Panc1 (cell line): ENCODE data around the gene DDB1. TPM values are rescaled to one million over a fixed set of nuclear protein-coding genes. Genes with fewer than 3 reads are reported as not detected.

Experiments
- ATAC-seq: fragments of 200-7000 bp; cut with Tn5 transposase; 2 replicates; pipeline ENCODE4 v1.9.1; 2020; ENCODE audit warnings: mild to moderate bottlenecking, moderate library complexity
- BruUV-seq: library from RNA; stranded (reverse); fragments of 400-500 nt; replicated peaks from 2 replicates; lab custom pipeline; 2021; lab: Mats Ljungman, UMichigan
- CTCF ChIA-PET: fragments of 300-600 bp; sonication (Branson Sonifier 250); formaldehyde crosslinking; loops from one replicate; lab custom pipeline; 2022; ENCODE audit warnings: antibody characterized with exemption; lab: Charles Lee
- POLR2A ChIA-PET: fragments of 300-600 bp; sonication (Branson Sonifier 250); formaldehyde crosslinking; loops from one replicate; lab custom pipeline; 2022; ENCODE audit warnings: antibody characterized with exemption; lab: Charles Lee
- DNase-seq: peaks from one replicate; pipeline ENCODE4 v3.0.0-alpha.2; 2010; ENCODE audit warnings: low read depth, low spot score
- H3K27ac ChIP-seq: 2 replicates; pipeline ENCODE4 v1.5.1; 2011; ENCODE audit warnings: mild to moderate bottlenecking, low read length, inconsistent platforms
- H3K27me3 ChIP-seq: fragments of 200-500 bp; sonication (Bioruptor generic); 2 replicates; pipeline ENCODE4 v1.6.0; 2014; ENCODE audit warnings: low read length, inconsistent platforms; ENCODE audit not compliant: control insufficient read depth, insufficient read depth
- H3K36me3 ChIP-seq: fragments of 200-500 bp; sonication (Bioruptor generic); 2 replicates; pipeline ENCODE4 v1.5.1; 2014; ENCODE audit warnings: inconsistent platforms, mild to moderate bottlenecking, low read length, moderate library complexity; ENCODE audit not compliant: control insufficient read depth, insufficient read depth
- H3K4me1 ChIP-seq: 2 replicates; pipeline ENCODE4 v1.5.1; 2011; ENCODE audit warnings: inconsistent platforms, mild to moderate bottlenecking, low read length, moderate library complexity; ENCODE audit not compliant: control insufficient read depth, insufficient read depth
- H3K4me3 ChIP-seq, 2 experiments: 2 replicates each; pipeline ENCODE4 v1.5.1; 2011 to 2012; ENCODE audit warnings: low read depth in 2 of 2, low read length in 2 of 2, mild to moderate bottlenecking in 2 of 2, inconsistent platforms in 1 of 2, moderate library complexity in 1 of 2
- H3K9me3 ChIP-seq: fragments of 200-500 bp; sonication (Bioruptor generic); 2 replicates; pipeline ENCODE4 v1.5.1; 2014; ENCODE audit warnings: low read depth, mild to moderate bottlenecking, inconsistent platforms, low read length, moderate library complexity; ENCODE audit not compliant: control insufficient read depth, insufficient read depth
- POLR2AphosphoS5 ChIP-seq: IDR thresholded peaks from 2 replicates; pipeline ENCODE4 v1.6.1; 2012; ENCODE audit warnings: mild to moderate bottlenecking, low read depth, low read length, moderate library complexity
- REST ChIP-seq, 2 experiments: IDR thresholded peaks; 2 replicates each; pipeline ENCODE4 v1.6.1; 2011 to 2012; ENCODE audit warnings: low read depth in 2 of 2, control low read depth in 1 of 2, low read length in 1 of 2, mild to moderate bottlenecking in 1 of 2, moderate library complexity in 1 of 2; ENCODE audit not compliant: insufficient read depth in 1 of 2
- SIN3A ChIP-seq: IDR thresholded peaks from 2 replicates; pipeline ENCODE4 v1.6.1; 2012; ENCODE audit warnings: low read depth, mild to moderate bottlenecking, low read length, moderate library complexity, borderline replicate concordance; ENCODE audit not compliant: insufficient read depth
- in situ Hi-C: cut with HindIII; loops from 2 replicates; pipeline ENCODE4 v1.10.0; 2016; ENCODE audit warnings: low sequenced_read_pairs, low pct_unique_long_range_greater_than_20kb
- intact Hi-C: fragments of 100-400 bp; cut with micrococcal nuclease; formaldehyde crosslinking; loops from one replicate; pipeline ENCODE4 v1.10.0; 2022; ENCODE audit not compliant: unreplicated experiment
- total RNA-seq: library from RNA; stranded (reverse); gene quantifications from one replicate; pipeline ENCODE4 v1.2.1, GENCODE V29; 2021; ENCODE audit not compliant: unreplicated experiment

The DDB1 gene
- total RNA-seq, 1 experiment from 2014 or later: 217 TPM

GRCh38 chr11:61277186-61278000 is 55.5 kb downstream of the DDB1 start (continued):
- no peak for TF ChIP-seq POLR2AphosphoS5

- ChIA-PET POLR2A (no interaction called here), CTCF (no interaction called here)
- in situ Hi-C loops (no loop called here), intact Hi-C loops (no loop called here)
- DNase-seq (no peak), ATAC-seq (no peak)
- Histone ChIP-seq H3K4me3 (no peak overlapping the region), H3K27me3 (no peaks in the 10 kb centered on the region), H3K36me3 (no peaks in the 10 kb centered on the region), H3K4me1 (no peaks in the 10 kb centered on the region), H3K27ac (no peak overlapping the region), H3K9me3 (no peaks in the 10 kb centered on the region)
- BruUV-seq: no TSS peak
- TF ChIP-seq REST (IDR thresholded peaks at IDR 0.05; ENCODE audit: insufficient read depth in 1 of 2, low read depth in 2 of 2, low read length in 1 of 2) (no peak), SIN3A (no peak)
These were observed 57.7 kb downstream of the DDB1 start for GRCh38 chr11:61275191-61275590.

GRCh38 chr11:61274084-61274483 is 58.8 kb downstream of the DDB1 start:
- POLR2A ChIA-PET: no interaction called here
- no peaks in the 10 kb centered on the region for H3K27me3 ChIP-seq
- no peak overlapping the region for H3K4me3 ChIP-seq
- ATAC-seq (no peak), DNase-seq (no peak)
- TF ChIP-seq POLR2AphosphoS5: no peak
- TF ChIP-seq REST (IDR thresholded peaks at IDR 0.05; ENCODE audit: insufficient read depth in 1 of 2, low read depth in 2 of 2, low read length in 1 of 2): no peak
- TF ChIP-seq SIN3A: no peak
- no TSS peak for BruUV-seq
- intact Hi-C loops: no loop called here
- H3K9me3 ChIP-seq: no peaks in the 10 kb centered on the region
- no peaks in the 10 kb centered on the region for H3K36me3 ChIP-seq
- in situ Hi-C loops: no loop called here
- H3K27ac ChIP-seq: no peak overlapping the region
- CTCF ChIA-PET: no interaction called here
- H3K4me1 ChIP-seq: no peaks in the 10 kb centered on the region
